ENCODE measurements around the gene RPL38.

GRCh38 chr17:74217037-74217730 is 13.7 kb downstream of the RPL38 start:
- TF ChIP-seq ARNTL (CRISPR knock-in tag; IDR thresholded peaks at IDR 0.05; ENCODE audit: borderline replicate concordance, low read depth) (no peak), ZFP3 (CRISPR knock-in tag; IDR thresholded peaks at IDR 0.05) (no peak), RARB (CRISPR knock-in tag; IDR thresholded peaks at IDR 0.05) (no peak), ZNF70 (CRISPR knock-in tag; IDR thresholded peaks at IDR 0.05) (no peak), TSHZ2 (CRISPR knock-in tag; IDR thresholded peaks at IDR 0.05) (no peak), OSR1 (CRISPR knock-in tag; IDR thresholded peaks at IDR 0.05) (no peak), PATZ1 (CRISPR knock-in tag; IDR thresholded peaks at IDR 0.05; ENCODE audit: borderline replicate concordance) (no peak), ZC3H10 (CRISPR knock-in tag; IDR thresholded peaks at IDR 0.05) (no peak), CSDC2 (CRISPR knock-in tag; IDR thresholded peaks at IDR 0.05) (no peak)
- TF ChIP-seq, protein P1, sequence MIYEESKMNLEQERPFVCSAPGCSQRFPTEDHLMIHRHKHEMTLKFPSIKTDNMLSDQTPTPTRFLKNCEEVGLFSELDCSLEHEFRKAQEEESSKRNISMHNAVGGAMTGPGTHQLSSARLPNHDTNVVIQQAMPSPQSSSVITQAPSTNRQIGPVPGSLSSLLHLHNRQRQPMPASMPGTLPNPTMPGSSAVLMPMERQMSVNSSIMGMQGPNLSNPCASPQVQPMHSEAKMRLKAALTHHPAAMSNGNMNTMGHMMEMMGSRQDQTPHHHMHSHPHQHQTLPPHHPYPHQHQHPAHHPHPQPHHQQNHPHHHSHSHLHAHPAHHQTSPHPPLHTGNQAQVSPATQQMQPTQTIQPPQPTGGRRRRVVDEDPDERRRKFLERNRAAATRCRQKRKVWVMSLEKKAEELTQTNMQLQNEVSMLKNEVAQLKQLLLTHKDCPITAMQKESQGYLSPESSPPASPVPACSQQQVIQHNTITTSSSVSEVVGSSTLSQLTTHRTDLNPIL (CRISPR knock-in tag; IDR thresholded peaks at IDR 0.05; ENCODE audit: low read depth): no peak

Measured in SK-N-SH treated with all-trans-retinoic acid at 6 μM for 48 hours (cell line).